ENCODE measurements around the gene RTP5. TPM values are rescaled to one million over a fixed set of nuclear protein-coding genes. Genes with fewer than 3 reads are reported as not detected.

RTP5 gene
- total and polyA plus RNA-seq, 2 of the 8 experiments (the other 6 are each of a cell fraction or from before 2014, with no cell fraction given), result not detected

GRCh38 chr2:241867776-241868420 is 1.6 kb upstream of the RTP5 start (continued):
- TF ChIP-seq SP1 (IDR thresholded peaks at IDR 0.05; ENCODE audit: low read depth, low read length) (no peak), RNF2 (IDR thresholded peaks at IDR 0.05; ENCODE audit: borderline replicate concordance, low read depth, low read length, missing control alignments, poor library complexity, severe bottlenecking) (no peak), SP2 (IDR thresholded peaks at IDR 0.05; ENCODE audit: low read length) (no peak), RFX5 (IDR thresholded peaks at IDR 0.05; ENCODE audit: borderline replicate concordance, low read depth, low read length) (no peak), EGR1 (IDR thresholded peaks at IDR 0.05; ENCODE audit: borderline replicate concordance, low read depth, low read length) (no peak), SUZ12 (IDR thresholded peaks at IDR 0.05; ENCODE audit: low read length) (no peak)
